ENCODE measurements around the gene DNAI2. TPM values are rescaled to one million over a fixed set of nuclear protein-coding genes. Genes with fewer than 3 reads are reported as not detected.
A peak's percentile ranks its signal among the peaks of the same experiment; 100 is the strongest.

The DNAI2 gene
- total RNA-seq, 1 donor from 2014 or later = not detected

DNA sequence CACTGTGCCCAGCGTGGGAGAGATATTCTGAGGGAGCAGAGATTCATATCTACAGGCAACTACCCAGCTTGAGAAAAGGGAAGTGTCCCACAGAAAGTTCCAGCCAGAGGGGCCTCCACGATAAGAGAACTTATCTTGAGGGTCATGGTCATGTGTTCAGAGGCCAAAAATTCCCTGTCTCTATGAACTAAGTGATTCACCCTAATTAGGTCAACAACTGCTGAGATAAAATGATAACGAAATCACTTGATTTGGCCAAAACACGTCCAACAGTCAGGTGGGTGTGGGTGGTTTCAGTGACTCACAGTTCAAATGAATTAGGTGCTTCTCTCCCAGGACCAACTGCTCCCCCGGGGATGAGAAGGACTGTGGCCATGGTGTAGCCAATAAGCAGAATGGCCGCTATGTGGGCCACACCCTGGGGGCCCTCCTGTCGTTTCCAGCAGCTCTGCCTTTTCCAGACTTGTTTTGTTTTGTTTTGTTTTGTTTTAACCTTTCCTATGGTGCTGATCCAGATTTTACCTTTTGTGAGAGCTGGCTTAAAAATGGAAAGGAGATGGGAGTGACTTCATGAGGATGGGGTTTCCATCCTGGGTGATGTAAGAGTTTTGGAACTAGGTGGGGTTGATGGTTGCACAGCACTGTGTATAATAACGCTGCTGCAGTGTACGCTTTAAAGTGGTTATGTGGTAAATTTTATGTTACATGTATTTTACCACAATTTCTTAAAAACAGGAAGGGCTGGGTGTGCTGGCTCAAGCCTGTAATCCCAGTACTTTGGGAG, 8.7 kb downstream of the DNAI2 start:
- H3K36me3 ChIP-seq = no peaks in the 10 kb centered on the region
- no peak overlapping the region for H3K4me3 ChIP-seq
- H3K9me3 ChIP-seq = no peaks in the 10 kb centered on the region
- DNase-seq (no peak), ATAC-seq (peak; percentile 42)
- H3K27me3 ChIP-seq = peaks cover 7% of the 10 kb centered on the region
- TF ChIP-seq, protein P1, sequence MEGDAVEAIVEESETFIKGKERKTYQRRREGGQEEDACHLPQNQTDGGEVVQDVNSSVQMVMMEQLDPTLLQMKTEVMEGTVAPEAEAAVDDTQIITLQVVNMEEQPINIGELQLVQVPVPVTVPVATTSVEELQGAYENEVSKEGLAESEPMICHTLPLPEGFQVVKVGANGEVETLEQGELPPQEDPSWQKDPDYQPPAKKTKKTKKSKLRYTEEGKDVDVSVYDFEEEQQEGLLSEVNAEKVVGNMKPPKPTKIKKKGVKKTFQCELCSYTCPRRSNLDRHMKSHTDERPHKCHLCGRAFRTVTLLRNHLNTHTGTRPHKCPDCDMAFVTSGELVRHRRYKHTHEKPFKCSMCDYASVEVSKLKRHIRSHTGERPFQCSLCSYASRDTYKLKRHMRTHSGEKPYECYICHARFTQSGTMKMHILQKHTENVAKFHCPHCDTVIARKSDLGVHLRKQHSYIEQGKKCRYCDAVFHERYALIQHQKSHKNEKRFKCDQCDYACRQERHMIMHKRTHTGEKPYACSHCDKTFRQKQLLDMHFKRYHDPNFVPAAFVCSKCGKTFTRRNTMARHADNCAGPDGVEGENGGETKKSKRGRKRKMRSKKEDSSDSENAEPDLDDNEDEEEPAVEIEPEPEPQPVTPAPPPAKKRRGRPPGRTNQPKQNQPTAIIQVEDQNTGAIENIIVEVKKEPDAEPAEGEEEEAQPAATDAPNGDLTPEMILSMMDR (IDR thresholded peaks at IDR 0.05) = no peak
- H3K4me1 ChIP-seq = no peaks in the 10 kb centered on the region
- H3K27ac ChIP-seq = no peak overlapping the region
- intact Hi-C loops (cut with DNase I) = no loop called here

DNA sequence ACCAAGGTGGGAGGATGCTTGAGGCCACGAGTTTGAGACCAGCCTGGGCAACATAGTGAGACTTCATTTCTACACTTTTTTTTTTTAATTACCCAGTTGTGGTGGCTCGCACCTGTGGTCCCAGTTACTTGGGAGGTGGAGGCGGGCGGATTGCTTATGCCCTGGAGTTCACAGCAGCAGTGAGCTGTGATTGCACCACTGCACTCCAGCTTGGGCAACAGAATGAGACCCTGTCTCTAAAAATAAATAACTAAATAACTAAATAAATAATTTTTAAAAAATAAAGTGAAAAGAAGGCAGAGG, 9.3 kb downstream of the DNAI2 start:
- Histone ChIP-seq H3K4me1 (no peaks in the 10 kb centered on the region), H3K36me3 (no peaks in the 10 kb centered on the region), H3K4me3 (no peak overlapping the region), H3K27ac (no peak overlapping the region), H3K27me3 (peaks cover 7% of the 10 kb centered on the region), H3K9me3 (no peaks in the 10 kb centered on the region)
- TF ChIP-seq, protein P1 (IDR thresholded peaks at IDR 0.05) = no peak
- intact Hi-C loops (cut with DNase I) = no loop called here
- ATAC-seq = no peak
- no peak for DNase-seq

DNA sequence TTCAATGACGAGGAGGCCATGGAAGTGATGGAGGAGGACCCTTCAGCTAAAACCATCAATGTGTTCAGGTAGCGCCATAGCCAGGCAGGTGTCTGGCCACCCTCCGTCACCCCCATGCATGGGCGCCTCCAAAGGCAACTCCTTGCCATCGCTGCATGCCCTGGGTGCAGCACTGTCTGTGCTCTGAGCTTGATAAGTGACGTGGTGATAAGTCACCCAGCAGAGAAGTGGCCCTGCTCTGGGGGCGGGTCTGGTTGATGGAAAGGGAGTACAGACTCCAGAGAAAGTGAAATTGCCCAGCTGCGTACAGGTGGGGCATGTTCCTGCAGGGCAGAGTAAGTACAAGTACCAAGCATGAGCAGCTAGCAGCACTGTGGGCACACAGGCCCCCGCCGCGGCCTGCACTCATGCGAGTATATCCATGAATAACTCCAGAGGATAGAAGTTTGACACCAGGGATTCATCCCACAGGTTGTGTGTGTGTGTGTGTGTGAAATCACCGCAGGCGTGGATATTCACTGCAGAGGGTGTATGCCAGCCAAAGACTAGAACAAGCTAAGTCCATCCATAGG, 13.1 kb downstream of the DNAI2 start:
- TF ChIP-seq, protein P1 (IDR thresholded peaks at IDR 0.05) = no peak
- ATAC-seq (no peak), DNase-seq (no peak)
- no peaks in the 10 kb centered on the region for H3K36me3 ChIP-seq
- H3K9me3 ChIP-seq = no peaks in the 10 kb centered on the region
- no peaks in the 10 kb centered on the region for H3K4me1 ChIP-seq
- H3K4me3 ChIP-seq = no peak overlapping the region
- intact Hi-C loops (cut with DNase I) = no loop called here
- H3K27me3 ChIP-seq = peaks cover 7% of the 10 kb centered on the region
- H3K27ac ChIP-seq = no peak overlapping the region

DNA sequence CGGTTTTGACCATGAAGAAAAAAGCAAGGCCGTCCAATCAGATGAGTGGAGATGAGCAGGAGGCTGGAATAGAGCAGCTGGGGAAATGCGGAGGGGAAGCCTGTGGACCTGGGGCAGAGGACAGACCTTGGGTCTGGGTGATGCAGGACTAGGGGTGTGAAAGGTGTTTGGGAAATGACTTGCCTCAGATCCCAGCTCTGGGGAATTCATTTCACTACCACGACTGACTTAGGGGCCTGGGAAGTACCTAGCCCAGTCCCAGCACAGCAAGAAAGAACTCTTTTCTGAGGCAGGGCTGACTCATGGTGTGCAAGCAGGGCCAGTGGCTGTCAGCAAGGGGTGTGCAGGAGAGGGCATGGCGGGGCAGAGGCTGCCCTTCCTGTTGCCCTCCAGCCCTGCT, 14.8 kb downstream of the DNAI2 start:
- ATAC-seq = no peak
- no peak for DNase-seq
- no peaks in the 10 kb centered on the region for H3K4me1 ChIP-seq
- TF ChIP-seq, protein P1 (IDR thresholded peaks at IDR 0.05) = no peak
- intact Hi-C loops (cut with DNase I) = no loop called here
- no peak overlapping the region for H3K4me3 ChIP-seq
- H3K27me3 ChIP-seq = no peaks in the 10 kb centered on the region
- H3K36me3 ChIP-seq = no peaks in the 10 kb centered on the region
- no peak overlapping the region for H3K27ac ChIP-seq
- no peaks in the 10 kb centered on the region for H3K9me3 ChIP-seq

DNA sequence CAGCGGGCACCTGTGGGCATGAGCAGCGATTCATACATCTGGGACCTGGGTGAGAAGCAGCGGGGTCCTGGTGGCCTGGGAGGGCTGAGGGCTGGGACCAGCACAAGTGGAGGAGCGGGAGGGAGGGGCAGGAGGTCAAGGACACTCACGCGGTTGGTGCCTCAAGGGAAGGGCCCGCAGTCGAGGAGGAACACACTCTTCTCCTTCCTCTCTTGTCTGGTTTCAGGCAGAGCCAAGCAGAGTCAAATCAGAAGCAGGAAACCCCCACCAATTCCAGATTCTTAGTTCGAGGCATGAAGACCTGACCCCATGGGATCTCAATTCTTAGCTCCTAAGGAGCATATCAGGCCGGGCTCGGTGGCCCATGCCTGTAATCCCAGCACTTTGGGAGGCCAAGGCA, 15.7 kb downstream of the DNAI2 start:
- peak; percentile 47 for ATAC-seq
- Histone ChIP-seq H3K4me3 (no peak overlapping the region), H3K27ac (no peak overlapping the region), H3K9me3 (no peaks in the 10 kb centered on the region), H3K36me3 (no peaks in the 10 kb centered on the region), H3K4me1 (no peaks in the 10 kb centered on the region), H3K27me3 (no peaks in the 10 kb centered on the region)
- DNase-seq = no peak
- TF ChIP-seq, protein P1 (IDR thresholded peaks at IDR 0.05) = no peak
- intact Hi-C loops (cut with DNase I) = no loop called here
